Measurements from ENCODE around the gene CCDC6. TPM values are rescaled to one million over a fixed set of nuclear protein-coding genes. Genes with fewer than 3 reads are reported as not detected.

CCDC6 gene
- total RNA-seq, 2 donors from 2014 or later = 48.1 to 65.0 TPM

DNA sequence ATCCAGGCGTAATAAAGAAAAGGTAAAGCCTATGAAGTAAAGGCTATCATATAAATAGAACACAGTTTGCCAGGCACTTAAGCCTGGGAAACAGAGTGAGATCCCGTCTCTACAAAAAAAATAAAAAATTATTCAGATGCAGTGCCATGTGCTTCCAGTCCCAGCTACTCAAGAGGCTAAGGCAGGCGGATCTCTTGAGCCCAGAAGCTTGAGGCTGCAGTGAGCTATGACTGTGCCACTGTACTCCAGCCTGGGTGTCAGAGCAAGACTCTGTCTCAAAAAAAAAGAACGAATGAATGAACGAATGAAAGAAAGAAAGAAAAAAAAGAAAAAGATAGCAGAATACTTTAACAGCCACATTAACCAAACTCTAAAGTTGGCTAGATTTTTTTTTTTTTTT lies 85.9 kb downstream of the CCDC6 start:
- DNase-seq (ENCODE audit: low spot score) = no peak
- 84% methylated on average over 5 of the region's 5 CpGs for WGBS

DNA sequence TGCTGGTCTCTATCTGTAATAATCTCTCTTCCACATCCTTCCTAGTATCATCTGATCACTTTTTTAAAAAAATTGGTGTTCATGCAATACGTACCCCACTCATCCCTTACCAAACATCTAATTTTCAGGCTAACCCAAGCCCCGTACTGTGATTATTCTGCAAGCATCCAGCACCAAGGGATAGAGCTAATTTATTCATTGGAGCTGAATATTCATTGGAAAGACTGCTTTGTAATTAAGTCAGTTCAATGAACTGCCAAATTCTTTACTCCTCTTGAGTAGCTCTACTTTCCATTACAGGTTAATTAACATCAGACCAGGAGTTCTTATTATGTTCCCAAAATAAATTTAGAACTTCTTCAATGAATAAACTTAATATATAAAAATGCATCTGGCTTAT lies 86.7 kb downstream of the CCDC6 start:
- Histone ChIP-seq H3K4me1 (replicated peaks) (no peaks in the 10 kb centered on the region), H3K9me3 (no peaks in the 10 kb centered on the region), H3K4me3 (no peak overlapping the region), H3K27ac (no peak overlapping the region), H3K27me3 (replicated peaks; ENCODE audit: insufficient read depth) (no peaks in the 10 kb centered on the region), H3K36me3 (no peaks in the 10 kb centered on the region)
- DNase-seq (ENCODE audit: low spot score) = no peak
- TF ChIP-seq POLR2AphosphoS5 (IDR thresholded peaks at IDR 0.05) (no peak), POLR2A (IDR thresholded peaks at IDR 0.05) (no peak)
- TF ChIP-seq, protein P1, sequence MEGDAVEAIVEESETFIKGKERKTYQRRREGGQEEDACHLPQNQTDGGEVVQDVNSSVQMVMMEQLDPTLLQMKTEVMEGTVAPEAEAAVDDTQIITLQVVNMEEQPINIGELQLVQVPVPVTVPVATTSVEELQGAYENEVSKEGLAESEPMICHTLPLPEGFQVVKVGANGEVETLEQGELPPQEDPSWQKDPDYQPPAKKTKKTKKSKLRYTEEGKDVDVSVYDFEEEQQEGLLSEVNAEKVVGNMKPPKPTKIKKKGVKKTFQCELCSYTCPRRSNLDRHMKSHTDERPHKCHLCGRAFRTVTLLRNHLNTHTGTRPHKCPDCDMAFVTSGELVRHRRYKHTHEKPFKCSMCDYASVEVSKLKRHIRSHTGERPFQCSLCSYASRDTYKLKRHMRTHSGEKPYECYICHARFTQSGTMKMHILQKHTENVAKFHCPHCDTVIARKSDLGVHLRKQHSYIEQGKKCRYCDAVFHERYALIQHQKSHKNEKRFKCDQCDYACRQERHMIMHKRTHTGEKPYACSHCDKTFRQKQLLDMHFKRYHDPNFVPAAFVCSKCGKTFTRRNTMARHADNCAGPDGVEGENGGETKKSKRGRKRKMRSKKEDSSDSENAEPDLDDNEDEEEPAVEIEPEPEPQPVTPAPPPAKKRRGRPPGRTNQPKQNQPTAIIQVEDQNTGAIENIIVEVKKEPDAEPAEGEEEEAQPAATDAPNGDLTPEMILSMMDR (IDR thresholded peaks at IDR 0.05) = no peak
- WGBS = 91% methylated on average over 2 of the region's 2 CpGs
- intact Hi-C loops (cut with DNase I) = no loop called here

More for the DNA sequence above, 85.9 kb downstream of the CCDC6 start:
- intact Hi-C loops (cut with DNase I) = no loop called here
- Histone ChIP-seq H3K27me3 (replicated peaks; ENCODE audit: insufficient read depth) (no peaks in the 10 kb centered on the region), H3K4me1 (replicated peaks) (no peaks in the 10 kb centered on the region), H3K4me3 (no peak overlapping the region), H3K36me3 (no peaks in the 10 kb centered on the region), H3K27ac (no peak overlapping the region), H3K9me3 (no peaks in the 10 kb centered on the region)
- TF ChIP-seq POLR2AphosphoS5 (IDR thresholded peaks at IDR 0.05) (no peak), POLR2A (IDR thresholded peaks at IDR 0.05) (no peak)
- TF ChIP-seq, protein P1 (IDR thresholded peaks at IDR 0.05) = no peak

DNA sequence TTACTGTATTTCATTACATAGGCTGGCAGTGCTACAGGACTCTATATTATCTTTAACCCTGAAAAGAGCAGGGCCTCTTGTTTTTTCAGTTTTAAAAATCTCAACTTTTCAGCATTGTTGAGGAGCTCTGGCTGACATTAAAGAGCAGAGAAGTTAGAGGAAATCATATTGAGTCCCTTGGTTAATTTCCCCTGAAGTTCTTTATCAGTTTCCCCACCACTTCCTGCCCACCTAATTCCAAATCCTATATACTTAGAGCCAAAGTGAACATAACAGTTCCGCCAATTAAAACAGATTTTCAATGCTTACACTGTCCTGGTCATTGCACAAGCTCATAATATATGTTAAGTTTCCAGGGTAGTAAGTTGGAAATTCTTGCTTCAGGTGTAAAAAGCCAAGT lies 87.1 kb downstream of the CCDC6 start:
- no peaks in the 10 kb centered on the region for H3K9me3 ChIP-seq
- intact Hi-C loops (cut with DNase I) = no loop called here
- WGBS = 93% methylated on average over 1 of the region's 1 CpG
- H3K36me3 ChIP-seq = no peaks in the 10 kb centered on the region
- no peak overlapping the region for H3K27ac ChIP-seq
- no peaks in the 10 kb centered on the region for H3K4me1 ChIP-seq (replicated peaks)
- H3K4me3 ChIP-seq = no peak overlapping the region
- TF ChIP-seq POLR2AphosphoS5 (IDR thresholded peaks at IDR 0.05) = no peak
- TF ChIP-seq, protein P1 (IDR thresholded peaks at IDR 0.05) = no peak
- TF ChIP-seq POLR2A (IDR thresholded peaks at IDR 0.05) = no peak
- H3K27me3 ChIP-seq (replicated peaks; ENCODE audit: insufficient read depth) = no peaks in the 10 kb centered on the region
- DNase-seq (ENCODE audit: low spot score) = no peak

DNA sequence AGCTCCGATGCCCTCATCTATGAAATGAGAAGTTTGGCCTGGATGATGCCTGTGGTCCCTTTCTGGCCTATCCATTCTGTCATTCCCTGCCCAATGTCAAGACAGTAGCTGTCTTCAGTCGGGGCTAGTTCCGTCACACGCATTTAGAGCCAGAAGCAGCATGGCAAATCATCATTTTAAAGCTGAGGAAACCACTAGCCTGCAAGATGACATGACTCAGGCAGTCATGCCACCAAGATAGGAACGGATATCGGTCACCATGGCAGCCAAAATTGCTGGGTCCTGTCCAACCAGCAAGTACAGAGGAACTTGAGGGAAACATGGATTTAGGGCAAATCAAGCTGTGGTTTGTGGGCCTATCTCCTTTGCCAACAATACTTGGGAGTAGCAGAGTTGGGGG lies 88.6 kb downstream of the CCDC6 start:
- H3K36me3 ChIP-seq = no peaks in the 10 kb centered on the region
- H3K4me1 ChIP-seq (replicated peaks) = no peaks in the 10 kb centered on the region
- H3K9me3 ChIP-seq = no peaks in the 10 kb centered on the region
- WGBS = 94% methylated on average over 6 of the region's 6 CpGs
- no peak overlapping the region for H3K4me3 ChIP-seq
- no peak overlapping the region for H3K27ac ChIP-seq
- intact Hi-C loops (cut with DNase I) = no loop called here
- TF ChIP-seq, protein P1 (IDR thresholded peaks at IDR 0.05) = no peak
- TF ChIP-seq POLR2AphosphoS5 (IDR thresholded peaks at IDR 0.05) (no peak), POLR2A (IDR thresholded peaks at IDR 0.05) (no peak)
- no peak for DNase-seq (ENCODE audit: low spot score)
- H3K27me3 ChIP-seq (replicated peaks; ENCODE audit: insufficient read depth) = no peaks in the 10 kb centered on the region

DNA sequence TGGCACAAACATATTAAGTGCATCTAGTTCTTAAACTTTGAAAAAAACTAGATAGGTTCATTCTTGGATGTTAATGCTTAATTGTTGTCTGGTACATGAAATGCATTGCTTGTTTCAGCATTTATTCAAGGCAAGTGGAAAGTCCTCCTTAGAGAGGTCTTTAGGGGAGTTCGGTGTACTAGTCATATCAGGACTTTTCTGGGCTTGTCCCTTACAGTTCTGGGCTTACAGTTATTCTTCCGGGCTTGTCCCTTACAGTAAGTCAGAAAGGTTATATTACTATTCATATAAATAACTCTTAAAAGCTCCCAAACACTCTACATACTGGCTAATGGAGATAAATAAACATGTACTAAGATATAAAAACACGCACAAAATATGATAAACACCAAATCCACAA lies 91.5 kb downstream of the CCDC6 start:
- H3K4me1 ChIP-seq (replicated peaks) = no peaks in the 10 kb centered on the region
- H3K27me3 ChIP-seq (replicated peaks; ENCODE audit: insufficient read depth) = no peaks in the 10 kb centered on the region
- intact Hi-C loops (cut with DNase I) = loop anchor here (5.0 kb wide), 1 partner anchor 92 kb away; the partner anchor contains the start of gene CCDC6
- H3K9me3 ChIP-seq = no peaks in the 10 kb centered on the region
- TF ChIP-seq POLR2A (IDR thresholded peaks at IDR 0.05) (no peak), POLR2AphosphoS5 (IDR thresholded peaks at IDR 0.05) (no peak)
- TF ChIP-seq, protein P1 (IDR thresholded peaks at IDR 0.05) = no peak
- H3K4me3 ChIP-seq = no peak overlapping the region
- 78% methylated on average over 3 of the region's 3 CpGs for WGBS
- H3K27ac ChIP-seq = no peak overlapping the region
- H3K36me3 ChIP-seq = no peaks in the 10 kb centered on the region
- DNase-seq (ENCODE audit: low spot score) = no peak

Data from prostate gland (tissue), 2 donors.